GM18505 (cell line): ENCODE data around the gene G2E3.
"Not testable (repeated sequence)": the region's sequence is repeated elsewhere in the genome, so short reads cannot be mapped to it uniquely, and the experiment has no call there.

Source experiments
- ATAC-seq: cut with Tn5 transposase; IDR thresholded peaks from one replicate; pipeline ENCODE4 v1.9.1; 2021; ENCODE audit not compliant: unreplicated experiment
- POLR2A ChIP-seq: IDR thresholded peaks from 4 replicates; pipeline ENCODE4 v1.6.1; 2011; ENCODE audit warnings: borderline replicate concordance; ENCODE audit not compliant: insufficient read depth, insufficient read length; ENCODE audit errors: extremely low read depth

Gene G2E3

GRCh38 chr14:30641207-30641606 is 82.2 kb downstream of the G2E3 start:
- TF ChIP-seq POLR2A: no peak
- ATAC-seq: no peak

GRCh38 chr14:30644462-30644861 is 85.5 kb downstream of the G2E3 start:
- ATAC-seq: not testable (repeated sequence)

GRCh38 chr14:30645600-30645999 is 86.6 kb downstream of the G2E3 start:
- TF ChIP-seq POLR2A: no peak
- no peak for ATAC-seq

GRCh38 chr14:30648471-30648870 is 89.5 kb downstream of the G2E3 start:
- no peak for TF ChIP-seq POLR2A
- no peak for ATAC-seq

- ATAC-seq: no peak
- TF ChIP-seq POLR2A: no peak
Measured at GRCh38 chr14:30651937-30652336, 93.0 kb downstream of the G2E3 start.

GRCh38 chr14:30655124-30655523 is 96.2 kb downstream of the G2E3 start:
- ATAC-seq: no peak
- TF ChIP-seq POLR2A: no peak

GRCh38 chr14:30655658-30656057 is 96.7 kb downstream of the G2E3 start:
- no peak for ATAC-seq
- TF ChIP-seq POLR2A: no peak

- no peak for TF ChIP-seq POLR2A
- ATAC-seq: no peak
Measured at GRCh38 chr14:30656190-30656632, 97.3 kb downstream of the G2E3 start.

- ATAC-seq: no peak
- no peak for TF ChIP-seq POLR2A
Measured at GRCh38 chr14:30657050-30657449, 98.1 kb downstream of the G2E3 start.

GRCh38 chr14:30657606-30658163 is 98.7 kb downstream of the G2E3 start:
- no peak for TF ChIP-seq POLR2A

GRCh38 chr14:30658645-30659044 is 99.7 kb downstream of the G2E3 start:
- TF ChIP-seq POLR2A: no peak
- no peak for ATAC-seq

More at GRCh38 chr14:30657606-30658163, 98.7 kb downstream of the G2E3 start:
- no peak for ATAC-seq

GRCh38 chr14:30669594-30669993 is 110.6 kb downstream of the G2E3 start:
- no peak for ATAC-seq
- no peak for TF ChIP-seq POLR2A
